ENCODE data around the gene PRDM16. TPM values are rescaled to one million over a fixed set of nuclear protein-coding genes. Genes with fewer than 3 reads are reported as not detected.

PRDM16 gene
- total and polyA plus RNA-seq, 2 experiments from 2014 or later: 0.14 to 0.16 TPM

DNA sequence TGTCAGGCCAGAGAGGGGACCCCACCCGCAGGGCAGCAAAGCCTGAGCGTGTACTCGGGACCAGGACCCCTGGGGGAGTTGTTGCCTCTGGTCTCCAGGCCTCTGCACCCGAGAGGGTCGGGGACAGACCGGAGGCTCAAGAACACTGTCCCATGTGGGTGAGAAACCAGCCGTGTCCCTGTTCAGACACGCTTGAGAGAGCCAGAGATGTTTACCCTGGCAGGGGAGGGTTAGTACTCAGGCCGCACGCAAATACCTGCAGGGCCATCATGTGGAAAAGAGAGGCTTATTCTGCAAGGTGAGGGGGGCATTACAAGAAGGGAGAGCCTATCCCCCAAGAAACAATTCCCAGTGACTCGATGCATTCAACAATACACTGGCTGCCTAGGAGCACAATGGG, 311.5 kb downstream of the PRDM16 start (continued):
- TF ChIP-seq, protein P1, sequence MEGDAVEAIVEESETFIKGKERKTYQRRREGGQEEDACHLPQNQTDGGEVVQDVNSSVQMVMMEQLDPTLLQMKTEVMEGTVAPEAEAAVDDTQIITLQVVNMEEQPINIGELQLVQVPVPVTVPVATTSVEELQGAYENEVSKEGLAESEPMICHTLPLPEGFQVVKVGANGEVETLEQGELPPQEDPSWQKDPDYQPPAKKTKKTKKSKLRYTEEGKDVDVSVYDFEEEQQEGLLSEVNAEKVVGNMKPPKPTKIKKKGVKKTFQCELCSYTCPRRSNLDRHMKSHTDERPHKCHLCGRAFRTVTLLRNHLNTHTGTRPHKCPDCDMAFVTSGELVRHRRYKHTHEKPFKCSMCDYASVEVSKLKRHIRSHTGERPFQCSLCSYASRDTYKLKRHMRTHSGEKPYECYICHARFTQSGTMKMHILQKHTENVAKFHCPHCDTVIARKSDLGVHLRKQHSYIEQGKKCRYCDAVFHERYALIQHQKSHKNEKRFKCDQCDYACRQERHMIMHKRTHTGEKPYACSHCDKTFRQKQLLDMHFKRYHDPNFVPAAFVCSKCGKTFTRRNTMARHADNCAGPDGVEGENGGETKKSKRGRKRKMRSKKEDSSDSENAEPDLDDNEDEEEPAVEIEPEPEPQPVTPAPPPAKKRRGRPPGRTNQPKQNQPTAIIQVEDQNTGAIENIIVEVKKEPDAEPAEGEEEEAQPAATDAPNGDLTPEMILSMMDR (conservative IDR thresholded peaks at IDR 0.05; ENCODE audit: low read depth in 2 of 2): no peak

GRCh38 chr1:3381901-3382300, 312.9 kb downstream of the PRDM16 start:
- H3K79me2 ChIP-seq (replicated peaks; ENCODE audit: insufficient read depth): no peaks in the 10 kb centered on the region
- H2AFZ ChIP-seq: no peak overlapping the region
- no peaks in the 10 kb centered on the region for H3K9me3 Mint-ChIP-seq
- no peak overlapping the region for H3K4me3 Mint-ChIP-seq
- H3K9me2 ChIP-seq (ENCODE audit: insufficient read depth): no peaks in the 10 kb centered on the region
- TF ChIP-seq, protein P1 (conservative IDR thresholded peaks at IDR 0.05; ENCODE audit: low read depth in 2 of 2): no peak
- TF ChIP-seq STAT1 (IDR thresholded peaks at IDR 0.05; ENCODE audit: unreplicated experiment): no peak
- TF ChIP-seq, protein P2, sequence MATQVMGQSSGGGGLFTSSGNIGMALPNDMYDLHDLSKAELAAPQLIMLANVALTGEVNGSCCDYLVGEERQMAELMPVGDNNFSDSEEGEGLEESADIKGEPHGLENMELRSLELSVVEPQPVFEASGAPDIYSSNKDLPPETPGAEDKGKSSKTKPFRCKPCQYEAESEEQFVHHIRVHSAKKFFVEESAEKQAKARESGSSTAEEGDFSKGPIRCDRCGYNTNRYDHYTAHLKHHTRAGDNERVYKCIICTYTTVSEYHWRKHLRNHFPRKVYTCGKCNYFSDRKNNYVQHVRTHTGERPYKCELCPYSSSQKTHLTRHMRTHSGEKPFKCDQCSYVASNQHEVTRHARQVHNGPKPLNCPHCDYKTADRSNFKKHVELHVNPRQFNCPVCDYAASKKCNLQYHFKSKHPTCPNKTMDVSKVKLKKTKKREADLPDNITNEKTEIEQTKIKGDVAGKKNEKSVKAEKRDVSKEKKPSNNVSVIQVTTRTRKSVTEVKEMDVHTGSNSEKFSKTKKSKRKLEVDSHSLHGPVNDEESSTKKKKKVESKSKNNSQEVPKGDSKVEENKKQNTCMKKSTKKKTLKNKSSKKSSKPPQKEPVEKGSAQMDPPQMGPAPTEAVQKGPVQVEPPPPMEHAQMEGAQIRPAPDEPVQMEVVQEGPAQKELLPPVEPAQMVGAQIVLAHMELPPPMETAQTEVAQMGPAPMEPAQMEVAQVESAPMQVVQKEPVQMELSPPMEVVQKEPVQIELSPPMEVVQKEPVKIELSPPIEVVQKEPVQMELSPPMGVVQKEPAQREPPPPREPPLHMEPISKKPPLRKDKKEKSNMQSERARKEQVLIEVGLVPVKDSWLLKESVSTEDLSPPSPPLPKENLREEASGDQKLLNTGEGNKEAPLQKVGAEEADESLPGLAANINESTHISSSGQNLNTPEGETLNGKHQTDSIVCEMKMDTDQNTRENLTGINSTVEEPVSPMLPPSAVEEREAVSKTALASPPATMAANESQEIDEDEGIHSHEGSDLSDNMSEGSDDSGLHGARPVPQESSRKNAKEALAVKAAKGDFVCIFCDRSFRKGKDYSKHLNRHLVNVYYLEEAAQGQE (IDR thresholded peaks at IDR 0.05; ENCODE audit: unreplicated experiment): no peak
- no peaks in the 10 kb centered on the region for H3K36me3 Mint-ChIP-seq (ENCODE audit: low read depth)
- H3K27me3 Mint-ChIP-seq (ENCODE audit: insufficient read depth, low read depth, poor library complexity): peaks cover 10% of the 10 kb centered on the region
- no peaks in the 10 kb centered on the region for H3K36me3 ChIP-seq (ENCODE audit: insufficient read depth)
- no peaks in the 10 kb centered on the region for H4K20me1 ChIP-seq (replicated peaks; ENCODE audit: insufficient read depth)
- H3K27me3 ChIP-seq (ENCODE audit: insufficient read depth): no peaks in the 10 kb centered on the region
- no peaks in the 10 kb centered on the region; the same call in 2 of the 3 replicates for H3K4me1 Mint-ChIP-seq
- H3K4me2 ChIP-seq: no peak overlapping the region
- no peak for DNase-seq (ENCODE audit: low spot score)
- no peak overlapping the region for H3K27ac ChIP-seq (ENCODE audit: low read depth)
- no peak for ATAC-seq
- no peak overlapping the region for H3K4me3 ChIP-seq
- no peaks in the 10 kb centered on the region for H3K4me1 ChIP-seq (ENCODE audit: insufficient read depth)
- H3K27ac Mint-ChIP-seq: no peak overlapping the region
- H3F3A ChIP-seq (replicated peaks; ENCODE audit: low read depth): no peaks in the 10 kb centered on the region

DNA sequence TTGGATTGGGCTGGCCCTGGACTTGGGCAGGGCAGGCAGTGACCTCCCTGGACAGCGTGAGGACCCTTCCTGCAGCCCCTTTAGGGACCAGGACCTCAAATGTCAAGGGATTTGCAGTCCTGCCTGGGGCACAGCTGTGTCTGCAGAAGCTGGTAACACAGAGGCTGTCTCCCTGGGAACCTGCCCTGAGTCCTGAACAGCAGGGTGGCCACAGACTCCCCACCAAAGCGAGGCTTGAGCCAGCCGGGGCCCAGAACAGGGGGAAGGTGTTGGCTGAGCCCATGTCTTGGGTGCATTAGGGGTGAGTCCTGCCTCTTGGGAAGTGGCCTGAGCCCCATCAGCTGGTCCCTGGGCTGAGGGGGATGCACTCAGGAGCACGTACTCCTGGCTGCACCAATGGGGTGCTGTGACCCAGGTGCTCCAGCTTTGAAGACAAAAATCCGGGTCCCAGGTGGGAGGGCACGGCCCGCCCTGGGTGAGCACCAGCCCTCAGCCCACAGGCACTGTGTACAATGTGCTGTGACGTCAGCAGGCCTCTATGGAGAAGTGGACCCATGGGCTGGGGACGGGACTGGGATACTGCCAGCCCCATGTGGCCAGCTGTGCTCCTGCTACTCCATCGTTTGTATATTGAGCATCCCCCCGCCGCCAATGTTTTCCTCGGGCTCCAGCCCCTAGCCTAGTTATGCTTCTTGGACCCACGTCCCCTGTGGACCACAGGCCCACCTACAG, 313.5 kb downstream of the PRDM16 start:
- peaks cover 5% of the 10 kb centered on the region; the same call in 2 of the 3 replicates for H3K4me1 Mint-ChIP-seq
- Histone ChIP-seq H3K4me2 (no peak overlapping the region), H3F3A (replicated peaks; ENCODE audit: low read depth) (no peaks in the 10 kb centered on the region), H3K4me1 (ENCODE audit: insufficient read depth) (no peaks in the 10 kb centered on the region), H3K4me3 (no peak overlapping the region), H3K27me3 (ENCODE audit: insufficient read depth) (no peaks in the 10 kb centered on the region), H3K9me2 (ENCODE audit: insufficient read depth) (no peaks in the 10 kb centered on the region), H2AFZ (no peak overlapping the region), H3K79me2 (replicated peaks; ENCODE audit: insufficient read depth) (no peaks in the 10 kb centered on the region), H3K27ac (ENCODE audit: low read depth) (no peak overlapping the region), H3K36me3 (ENCODE audit: insufficient read depth) (no peaks in the 10 kb centered on the region), H4K20me1 (replicated peaks; ENCODE audit: insufficient read depth) (no peaks in the 10 kb centered on the region)
- no peak for DNase-seq (ENCODE audit: low spot score)
- H3K27me3 Mint-ChIP-seq (ENCODE audit: insufficient read depth, low read depth, poor library complexity): peaks cover 10% of the 10 kb centered on the region
- H3K36me3 Mint-ChIP-seq (ENCODE audit: low read depth): no peaks in the 10 kb centered on the region
- no peak for ATAC-seq
- no peaks in the 10 kb centered on the region for H3K9me3 Mint-ChIP-seq
- H3K27ac Mint-ChIP-seq: no peak overlapping the region
- no peak overlapping the region for H3K4me3 Mint-ChIP-seq
- TF ChIP-seq NANOG (IDR thresholded peaks at IDR 0.05; ENCODE audit: borderline replicate concordance) (no peak), JUNB (IDR thresholded peaks at IDR 0.05; ENCODE audit: unreplicated experiment) (no peak), POLR2AphosphoS5 (IDR thresholded peaks at IDR 0.05; ENCODE audit: low read depth) (no peak)
- TF ChIP-seq, protein P1 (conservative IDR thresholded peaks at IDR 0.05; ENCODE audit: low read depth in 2 of 2): no peak

All from GM23338 (cell line).